Endothelial cell of umbilical vein (primary cell): ENCODE measurements around the gene AASDH.

Experiments
- CTCF ChIP-seq, 2 donors: IDR thresholded peaks; 1 replicate in 1 of 2; 2 replicates in 1 of 2; pipeline ENCODE4 v1.5.1; 2011; ENCODE audit warnings: low read length in 2 of 2, mild to moderate bottlenecking in 2 of 2, moderate library complexity in 2 of 2, control low read depth in 1 of 2, inconsistent platforms in 1 of 2, low read depth in 1 of 2; ENCODE audit not compliant: insufficient read depth in 1 of 2; ENCODE audit errors: extremely low read depth in 1 of 2
- EZH2 ChIP-seq: IDR thresholded peaks from 2 replicates; pipeline ENCODE4 v1.6.1; 2012; ENCODE audit warnings: borderline replicate concordance, low read depth, mild to moderate bottlenecking, moderate library complexity, low read length, inconsistent platforms; ENCODE audit not compliant: severe bottlenecking
- FOS ChIP-seq: IDR thresholded peaks from 2 replicates; pipeline ENCODE4 v1.6.1; 2011; ENCODE audit warnings: mild to moderate bottlenecking, low read length, moderate library complexity, borderline replicate concordance; ENCODE audit not compliant: insufficient read depth
- GATA2 ChIP-seq: IDR thresholded peaks from 2 replicates; pipeline ENCODE4 v1.7.0; 2011; ENCODE audit warnings: low read depth, mild to moderate bottlenecking, moderate library complexity, mixed read lengths, low read length; ENCODE audit not compliant: insufficient read length, insufficient read depth
- MAX ChIP-seq: IDR thresholded peaks from 2 replicates; pipeline ENCODE4 v1.6.1; 2011; ENCODE audit not compliant: insufficient read depth, insufficient read length
- POLR2AphosphoS5 ChIP-seq: IDR thresholded peaks from 2 replicates; pipeline ENCODE4 v1.6.1; 2012; ENCODE audit warnings: low read depth, mild to moderate bottlenecking, control low read depth, low read length, moderate library complexity; ENCODE audit not compliant: insufficient read depth

DNA sequence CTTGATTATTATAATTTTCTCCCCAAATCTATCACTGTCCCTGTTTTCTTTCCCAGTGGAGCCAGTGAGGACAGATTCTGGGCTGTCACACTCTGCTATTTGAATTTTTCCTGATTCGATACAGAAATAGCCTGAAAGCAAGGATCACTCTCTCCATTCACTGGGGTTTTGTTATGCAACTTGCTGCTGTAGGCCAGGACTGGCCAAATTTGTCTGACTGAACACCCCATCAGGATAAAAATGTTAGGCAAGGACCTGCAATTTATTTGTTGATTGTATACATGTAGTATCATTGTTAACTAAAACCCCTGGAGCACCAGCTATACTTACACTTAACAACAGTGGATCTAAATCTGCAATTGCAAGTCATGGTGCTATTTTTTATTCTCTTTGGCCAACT, 68.7 kb downstream of the AASDH start:
- TF ChIP-seq CTCF (IDR thresholded peaks at IDR 0.05; ENCODE audit: extremely low read depth in 1 of 2, insufficient read depth in 1 of 2, low read depth in 1 of 2, low read length in 2 of 2) (no peak), POLR2AphosphoS5 (no peak), EZH2 (no peak), GATA2 (no peak), MAX (no peak), FOS (no peak)
